BLaER1 treated with 17β-estradiol and CSF1 and Interleukin-3, amounts not matched to agents 10 nM and 100 nM (cell line): ENCODE data around the gene CSHL1.

ENCODE experiments used
- H3K27ac ChIP-seq, 11 experiments: shearing (Covaris generic); formaldehyde crosslinking; 2 replicates each; pipeline ENCODE4 v1.8.1; 2022
- H3K27me3 ChIP-seq, 11 experiments: shearing (Covaris generic); formaldehyde crosslinking; 2 replicates each; pipeline ENCODE4 v1.8.1; 2022
- H3K36me3 ChIP-seq, 11 experiments: shearing (Covaris generic); formaldehyde crosslinking; 2 replicates each; pipeline ENCODE4 v1.8.1; 2022
- H3K4me1 ChIP-seq, 10 experiments: shearing (Covaris generic); formaldehyde crosslinking; 2 replicates each; pipeline ENCODE4 v1.8.1; 2022
- H3K4me2 ChIP-seq, 11 experiments: shearing (Covaris generic); formaldehyde crosslinking; 2 replicates each; pipeline ENCODE4 v1.8.1; 2022
- H3K4me3 ChIP-seq, 10 experiments: shearing (Covaris generic); formaldehyde crosslinking; 2 replicates each; pipeline ENCODE4 v1.8.1; 2022
- H3K9ac ChIP-seq, 11 experiments: shearing (Covaris generic); formaldehyde crosslinking; 2 replicates each; pipeline ENCODE4 v1.8.1; 2022
- H3K9me3 ChIP-seq, 11 experiments: shearing (Covaris generic); formaldehyde crosslinking; replicated peaks in 1 of 11; 2 replicates each; pipeline ENCODE4 v1.8.1; 2022
- H4K20me1 ChIP-seq, 11 experiments: shearing (Covaris generic); formaldehyde crosslinking; 2 replicates each; pipeline ENCODE4 v1.8.1; 2022
- Cebpa-rat ChIP-seq, 11 experiments: shearing (Covaris generic); IDR thresholded peaks; 2 replicates each; pipeline ENCODE4 v1.8.1; 2022

The CSHL1 gene

DNA sequence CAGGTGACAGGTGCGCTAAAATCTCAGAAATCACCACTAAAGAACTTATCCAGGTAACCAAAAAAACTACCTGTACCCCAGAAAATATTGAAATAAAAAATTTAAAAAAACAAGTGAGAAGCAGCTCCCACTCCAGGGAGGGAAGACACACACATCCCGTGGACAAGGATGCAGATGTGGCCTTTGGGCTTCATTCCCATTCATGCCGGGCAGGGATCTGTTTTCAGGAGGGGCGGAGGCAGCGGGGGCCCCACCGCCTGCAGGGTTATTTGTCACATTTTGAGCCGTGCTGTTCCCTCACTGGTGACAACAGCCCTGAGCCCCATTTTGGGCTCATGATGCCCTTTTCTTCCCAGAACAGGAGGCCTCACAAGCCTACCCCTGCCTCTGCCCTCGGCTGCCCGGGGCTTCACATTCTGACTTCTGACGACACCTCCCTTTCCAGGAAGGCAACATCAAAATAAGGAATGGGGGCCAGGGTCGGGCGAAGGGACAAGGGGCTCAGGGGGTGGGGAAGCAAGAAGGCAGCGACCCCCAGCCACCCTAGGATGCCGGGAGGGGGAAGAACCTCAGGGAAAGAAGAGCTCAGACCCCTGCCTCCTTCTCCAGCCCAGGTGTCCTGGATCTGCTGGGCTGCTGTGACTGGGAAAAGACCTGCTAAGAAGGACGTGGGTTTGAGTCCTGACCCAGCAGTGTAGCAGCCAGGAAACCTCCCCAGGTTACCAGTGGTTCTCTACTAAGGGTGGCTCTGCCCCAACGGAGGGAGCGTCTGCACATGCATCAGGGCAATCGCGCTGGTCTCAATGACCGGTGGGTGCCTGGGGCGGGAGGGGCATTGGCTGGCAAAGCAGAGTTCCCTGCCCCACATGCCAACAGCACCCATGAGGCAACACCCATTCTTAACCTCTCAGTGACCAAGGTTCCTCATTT is 23.4 kb upstream of the CSHL1 start:
- Histone ChIP-seq H3K36me3 (peaks cover 8 to 13% (median 9%) of the 10 kb centered on the region in 11 experiments), H3K9me3 (no peaks in the 10 kb centered on the region), H3K27me3 (no peaks in the 10 kb centered on the region), H4K20me1 (peaks cover 0 to 24% (median 16%) of the 10 kb centered on the region in 11 experiments; a peak in 16 of 22 replicates), H3K9ac (no peak overlapping the region), H3K27ac (peak overlapping the region in 1 of 11 experiments; percentile 15; a peak in 1 of 22 replicates), H3K4me3 (no peak overlapping the region), H3K4me1 (peaks cover 66 to 91% (median 84%) of the 10 kb centered on the region in 10 experiments), H3K4me2 (peak overlapping the region; percentile 48 to 99 (median 98))
- no peak for TF ChIP-seq Cebpa-rat (IDR thresholded peaks at IDR 0.05)

DNA sequence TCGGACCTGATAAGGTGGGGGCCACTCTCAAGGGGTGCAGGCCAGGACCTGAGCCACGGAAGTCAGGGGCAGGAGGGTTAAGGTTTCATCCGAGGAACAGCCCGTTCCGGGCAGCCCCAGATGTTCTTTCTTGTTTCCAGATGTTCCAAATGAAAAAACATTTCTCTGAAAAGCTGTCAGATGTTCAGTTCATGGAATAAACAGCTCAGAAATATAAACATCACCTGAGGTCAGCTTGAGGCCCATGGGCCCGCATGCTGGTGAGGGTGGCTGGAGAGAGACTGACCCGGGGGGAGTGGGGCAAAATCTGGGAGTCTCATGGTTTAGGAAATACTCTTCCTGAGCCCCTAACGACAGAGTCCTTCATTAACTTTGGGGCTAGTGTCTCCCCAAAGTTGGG is 22.5 kb upstream of the CSHL1 start:
- Histone ChIP-seq H3K4me3 (no peak overlapping the region; a peak in 1 of 20 replicates), H3K27me3 (no peaks in the 10 kb centered on the region), H3K4me1 (peaks cover 67 to 91% (median 85%) of the 10 kb centered on the region in 10 experiments), H3K9me3 (peaks cover 0 to 1% (median 0%) of the 10 kb centered on the region in 11 experiments; a peak in 2 of 22 replicates), H3K9ac (peak overlapping the region in 4 of 11 experiments; percentile 4 to 87 (median 53); a peak in 4 of 22 replicates), H3K4me2 (peak overlapping the region; percentile 89 to 99 (median 98)), H3K27ac (peak overlapping the region in 2 of 11 experiments; percentile 39 to 85; a peak in 4 of 22 replicates), H4K20me1 (peaks cover 0 to 30% (median 19%) of the 10 kb centered on the region in 11 experiments; a peak in 16 of 22 replicates), H3K36me3 (peaks cover 17 to 22% (median 18%) of the 10 kb centered on the region in 11 experiments)
- TF ChIP-seq Cebpa-rat (IDR thresholded peaks at IDR 0.05) = no peak

DNA sequence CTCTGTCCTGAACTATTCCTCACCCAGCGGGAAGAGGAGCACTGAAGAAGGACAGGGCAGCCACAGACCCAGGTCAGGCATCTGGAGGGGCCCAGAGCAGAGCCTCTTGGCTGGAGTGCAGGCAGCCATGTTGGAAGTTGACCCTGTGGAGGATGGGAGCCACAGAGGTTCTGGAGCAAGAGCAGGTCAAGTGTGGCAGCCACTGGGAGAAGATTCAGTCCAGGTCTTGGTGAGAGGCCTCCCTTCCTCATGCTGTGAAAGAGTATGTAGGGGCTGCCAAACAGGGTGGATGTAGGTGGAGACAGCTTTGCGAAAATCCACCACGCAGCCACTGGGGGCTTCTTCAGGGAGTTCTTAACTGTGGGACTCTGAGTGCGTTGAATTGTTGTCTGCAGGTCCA is 21.7 kb upstream of the CSHL1 start:
- H3K9me3 ChIP-seq = peaks cover 0 to 7% (median 0%) of the 10 kb centered on the region in 11 experiments; a peak in 3 of 22 replicates
- H3K9ac ChIP-seq = peak overlapping the region; percentile 73 to 87 (median 78)
- H3K4me2 ChIP-seq = peak overlapping the region; percentile 89 to 99 (median 98)
- TF ChIP-seq Cebpa-rat (IDR thresholded peaks at IDR 0.05) = no peak
- H3K27me3 ChIP-seq = no peaks in the 10 kb centered on the region
- peak overlapping the region; percentile 51 to 91 (median 72) for H3K4me3 ChIP-seq
- peak overlapping the region; percentile 63 to 87 (median 77) for H3K27ac ChIP-seq
- H3K4me1 ChIP-seq = peaks cover 72 to 91% (median 85%) of the 10 kb centered on the region in 10 experiments
- peaks cover 0 to 33% (median 27%) of the 10 kb centered on the region in 11 experiments; a peak in 16 of 22 replicates for H4K20me1 ChIP-seq
- peaks cover 20 to 31% (median 26%) of the 10 kb centered on the region in 11 experiments for H3K36me3 ChIP-seq

DNA sequence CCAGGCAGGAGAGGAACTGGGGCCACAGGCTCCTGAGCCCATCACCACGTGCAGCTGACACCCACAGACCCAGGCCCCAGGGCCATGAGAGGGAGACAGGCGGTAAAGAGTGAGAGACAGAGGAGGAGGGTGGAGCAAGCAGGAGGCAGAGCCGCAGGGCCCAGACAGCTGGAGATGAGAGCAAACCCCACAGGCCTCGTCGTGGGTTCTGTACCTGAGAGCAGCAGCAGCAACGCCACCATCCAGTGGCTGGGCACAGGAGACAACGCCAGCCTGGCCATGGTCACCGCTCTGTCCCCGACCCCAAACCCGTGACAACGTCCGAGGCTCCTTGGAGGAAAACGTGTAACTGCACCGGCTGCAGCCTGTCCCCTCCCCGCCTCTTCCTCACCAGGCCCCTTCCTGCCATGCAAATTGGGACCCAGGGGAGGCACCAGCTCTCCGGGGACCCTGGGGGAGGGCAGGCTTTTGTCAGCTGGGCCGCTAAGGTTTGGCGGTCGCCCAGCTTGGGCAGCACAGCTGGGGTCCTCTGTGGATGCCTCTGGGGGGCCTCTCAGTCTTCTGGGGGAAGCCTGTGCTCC is 21.0 kb upstream of the CSHL1 start, which contains the start of gene CD79B:
Gene CD79B, minus strand, starts transcription at position 351 of the 581 bp plus-strand sequence. Its CDS starts 70 bp downstream, at position 281.
- H3K4me1 ChIP-seq = peaks cover 77 to 91% (median 88%) of the 10 kb centered on the region in 10 experiments
- no peaks in the 10 kb centered on the region for H3K27me3 ChIP-seq
- peaks cover 0 to 7% (median 0%) of the 10 kb centered on the region in 11 experiments; a peak in 3 of 22 replicates for H3K9me3 ChIP-seq
- H3K36me3 ChIP-seq = peaks cover 20 to 33% (median 26%) of the 10 kb centered on the region in 11 experiments
- H3K27ac ChIP-seq = peak within 1 kb of the TSS; percentile 63 to 87 (median 77)
- H3K4me2 ChIP-seq = peak within 1 kb of the TSS; percentile 89 to 99 (median 98)
- H3K9ac ChIP-seq = peak within 1 kb of the TSS; percentile 73 to 87 (median 78)
- no peak for TF ChIP-seq Cebpa-rat (IDR thresholded peaks at IDR 0.05)
- peaks cover 0 to 35% (median 27%) of the 10 kb centered on the region in 11 experiments; a peak in 16 of 22 replicates for H4K20me1 ChIP-seq
- H3K4me3 ChIP-seq = peak within 1 kb of the TSS; percentile 51 to 91 (median 72)

- H3K4me2 ChIP-seq = peak overlapping the region; percentile 89 to 99 (median 98)
- peak overlapping the region; percentile 63 to 87 (median 77); a peak in 21 of 22 replicates for H3K27ac ChIP-seq
- H3K4me3 ChIP-seq = peak overlapping the region; percentile 51 to 91 (median 72)
These were observed 20.0 kb upstream of the CSHL1 start for GRCh38 chr17:63930951-63931575.

DNA sequence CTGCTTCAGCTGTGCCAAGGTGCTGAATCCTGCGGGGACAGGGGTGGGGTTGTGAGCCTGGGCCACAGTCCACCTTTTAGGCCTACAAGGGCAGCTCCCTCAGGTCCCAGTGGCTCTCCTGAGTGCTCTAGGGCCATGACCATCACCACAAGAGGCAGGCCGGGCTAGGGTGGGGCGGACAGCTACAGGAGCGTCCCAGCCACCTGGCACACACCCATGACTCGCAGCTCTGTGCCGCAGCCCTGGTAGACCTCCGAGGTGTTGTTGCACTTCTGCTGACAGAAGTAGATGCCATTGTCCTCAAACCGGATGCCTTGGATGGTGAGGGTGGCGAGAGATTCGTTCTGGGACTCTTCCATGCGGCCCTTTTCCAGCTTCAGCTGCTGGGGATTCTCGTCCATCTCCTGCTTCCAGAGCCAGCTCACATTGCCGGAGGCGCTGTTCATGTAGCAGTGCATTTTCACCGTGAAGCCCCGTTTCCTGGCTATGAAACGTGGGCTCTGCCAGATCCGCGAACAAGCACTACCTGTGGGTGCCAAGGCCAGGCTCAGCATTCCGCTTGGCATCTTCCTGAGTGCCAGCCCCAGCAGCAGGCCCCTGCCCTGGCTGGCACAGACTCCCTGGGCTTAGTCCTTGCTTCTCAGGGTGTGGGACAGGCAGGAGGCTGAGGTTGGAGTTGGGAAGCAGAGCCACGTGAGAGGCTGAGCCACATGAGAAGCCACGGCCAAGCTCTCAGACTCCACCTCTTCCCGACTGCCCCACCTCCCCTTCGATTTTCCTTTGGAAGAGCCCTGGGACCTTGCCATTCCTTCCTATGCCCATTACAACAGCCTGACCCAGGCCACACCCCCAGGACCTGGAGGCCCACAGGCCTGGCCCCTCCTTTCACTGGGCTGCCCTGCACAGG is 19.1 kb upstream of the CSHL1 start:
- peaks cover 20 to 33% (median 26%) of the 10 kb centered on the region in 11 experiments for H3K36me3 ChIP-seq
- peaks cover 84 to 100% (median 97%) of the 10 kb centered on the region in 10 experiments for H3K4me1 ChIP-seq
- peak overlapping the region; percentile 73 to 87 (median 78); a peak in 21 of 22 replicates for H3K9ac ChIP-seq
- no peaks in the 10 kb centered on the region for H3K27me3 ChIP-seq
- peak overlapping the region in 9 of 11 experiments; percentile 73 to 87 (median 77); a peak in 16 of 22 replicates for H3K27ac ChIP-seq
- no peak for TF ChIP-seq Cebpa-rat (IDR thresholded peaks at IDR 0.05)
- H4K20me1 ChIP-seq = peaks cover 0 to 35% (median 27%) of the 10 kb centered on the region in 11 experiments; a peak in 16 of 22 replicates
- peak overlapping the region; percentile 51 to 91 (median 72) for H3K4me3 ChIP-seq
- H3K9me3 ChIP-seq = peaks cover 0 to 7% (median 0%) of the 10 kb centered on the region in 11 experiments; a peak in 3 of 22 replicates
- peak overlapping the region; percentile 89 to 99 (median 98) for H3K4me2 ChIP-seq

More at GRCh38 chr17:63930951-63931575, 20.0 kb upstream of the CSHL1 start:
- Histone ChIP-seq H3K9ac (peak overlapping the region; percentile 73 to 87 (median 78)), H3K36me3 (peaks cover 20 to 33% (median 26%) of the 10 kb centered on the region in 11 experiments), H3K9me3 (peaks cover 0 to 7% (median 0%) of the 10 kb centered on the region in 11 experiments; a peak in 3 of 22 replicates), H3K4me1 (peaks cover 78 to 95% (median 93%) of the 10 kb centered on the region in 10 experiments), H4K20me1 (peaks cover 0 to 35% (median 27%) of the 10 kb centered on the region in 11 experiments; a peak in 16 of 22 replicates), H3K27me3 (no peaks in the 10 kb centered on the region)
- TF ChIP-seq Cebpa-rat (IDR thresholded peaks at IDR 0.05) = no peak
